ENCODE results near the gene CD300LG. TPM values are rescaled to one million over a fixed set of nuclear protein-coding genes. Genes with fewer than 3 reads are reported as not detected.
A peak's percentile ranks its signal among the peaks of the same experiment; 100 is the strongest.

The CD300LG gene
- total and polyA plus RNA-seq, 2 donors from 2014 or later = 1.2 to 3.1 TPM

DNA sequence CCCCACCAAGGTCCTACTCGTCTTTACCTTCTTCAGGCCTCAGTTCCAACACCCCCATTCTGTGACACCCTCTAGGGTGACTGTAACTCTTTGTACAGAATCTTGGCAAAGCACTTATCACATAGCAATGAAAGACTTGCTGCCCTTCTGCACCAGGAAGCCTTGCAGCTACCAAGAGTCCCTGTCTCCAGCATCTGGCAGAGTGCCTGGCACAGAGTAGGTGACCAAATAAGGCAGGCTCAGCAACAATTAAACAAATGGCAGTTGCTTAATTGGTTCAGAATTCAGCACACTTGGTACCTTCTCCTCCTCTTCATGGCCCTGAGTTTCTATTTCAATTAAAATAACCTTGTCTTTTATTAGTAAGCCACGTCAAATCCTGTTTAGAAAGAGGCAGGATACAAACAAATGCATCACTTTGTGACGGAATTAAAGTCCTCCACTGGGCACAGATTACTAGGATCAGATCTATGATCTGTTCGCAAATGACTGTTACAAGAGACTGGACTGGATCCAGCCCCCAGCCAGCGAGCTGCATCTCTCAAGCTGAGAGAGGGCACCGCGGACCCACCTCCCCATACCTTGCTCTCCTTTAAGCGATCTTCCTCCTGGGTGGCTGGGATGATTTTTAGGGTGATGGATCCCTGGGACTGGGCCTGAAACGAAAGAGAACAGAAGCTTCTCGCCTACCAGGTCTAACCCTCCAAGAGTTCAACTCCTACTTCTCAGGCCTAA is 23.5 kb upstream of the CD300LG start:
- intact Hi-C loops (cut with DNase I) = no loop called here
- Histone ChIP-seq H3K4me1 (ENCODE audit: control insufficient read depth in 2 of 3, insufficient read depth in 2 of 3, low read depth in 1 of 3, low read length in 3 of 3) (no peaks in the 10 kb centered on the region), H3K4me3 (ENCODE audit: low read length in 3 of 3) (no peak overlapping the region), H3K27ac (ENCODE audit: low read depth in 2 of 2, low read length in 2 of 2) (peak overlapping the region in 1 of 2 donors; percentile 65), H3K9ac (ENCODE audit: low read length in 3 of 3) (no peak overlapping the region), H3K27me3 (ENCODE audit: control insufficient read depth, insufficient read depth, low read length) (no peaks in the 10 kb centered on the region), H3K9me3 (ENCODE audit: control insufficient read depth in 2 of 3, insufficient read depth in 1 of 3, low read length in 3 of 3) (no peaks in the 10 kb centered on the region), H3K36me3 (ENCODE audit: control insufficient read depth in 2 of 3, insufficient read depth in 3 of 3, low read length in 3 of 3) (no peaks in the 10 kb centered on the region)
- no peak for FAIRE-seq
- no peak for DNase-seq
- TF ChIP-seq, protein P1, sequence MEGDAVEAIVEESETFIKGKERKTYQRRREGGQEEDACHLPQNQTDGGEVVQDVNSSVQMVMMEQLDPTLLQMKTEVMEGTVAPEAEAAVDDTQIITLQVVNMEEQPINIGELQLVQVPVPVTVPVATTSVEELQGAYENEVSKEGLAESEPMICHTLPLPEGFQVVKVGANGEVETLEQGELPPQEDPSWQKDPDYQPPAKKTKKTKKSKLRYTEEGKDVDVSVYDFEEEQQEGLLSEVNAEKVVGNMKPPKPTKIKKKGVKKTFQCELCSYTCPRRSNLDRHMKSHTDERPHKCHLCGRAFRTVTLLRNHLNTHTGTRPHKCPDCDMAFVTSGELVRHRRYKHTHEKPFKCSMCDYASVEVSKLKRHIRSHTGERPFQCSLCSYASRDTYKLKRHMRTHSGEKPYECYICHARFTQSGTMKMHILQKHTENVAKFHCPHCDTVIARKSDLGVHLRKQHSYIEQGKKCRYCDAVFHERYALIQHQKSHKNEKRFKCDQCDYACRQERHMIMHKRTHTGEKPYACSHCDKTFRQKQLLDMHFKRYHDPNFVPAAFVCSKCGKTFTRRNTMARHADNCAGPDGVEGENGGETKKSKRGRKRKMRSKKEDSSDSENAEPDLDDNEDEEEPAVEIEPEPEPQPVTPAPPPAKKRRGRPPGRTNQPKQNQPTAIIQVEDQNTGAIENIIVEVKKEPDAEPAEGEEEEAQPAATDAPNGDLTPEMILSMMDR (IDR thresholded peaks at IDR 0.05; ENCODE audit: borderline replicate concordance, extremely low read depth, insufficient read depth) = no peak

GRCh38 chr17:43825567-43825966 is 21.4 kb upstream of the CD300LG start:
- no peak overlapping the region for H3K27ac ChIP-seq (ENCODE audit: low read depth in 2 of 2, low read length in 2 of 2)
- no peak for FAIRE-seq
- intact Hi-C loops (cut with DNase I) = no loop called here
- no peak for DNase-seq
- TF ChIP-seq, protein P1 (IDR thresholded peaks at IDR 0.05; ENCODE audit: borderline replicate concordance, extremely low read depth, insufficient read depth) = no peak
- no peaks in the 10 kb centered on the region for H3K27me3 ChIP-seq (ENCODE audit: control insufficient read depth, insufficient read depth, low read length)
- no peaks in the 10 kb centered on the region for H3K9me3 ChIP-seq (ENCODE audit: control insufficient read depth in 2 of 3, insufficient read depth in 1 of 3, low read length in 3 of 3)
- H3K4me1 ChIP-seq (ENCODE audit: control insufficient read depth in 2 of 3, insufficient read depth in 2 of 3, low read depth in 1 of 3, low read length in 3 of 3) = no peaks in the 10 kb centered on the region
- no peak overlapping the region for H3K9ac ChIP-seq (ENCODE audit: low read length in 3 of 3)
- H3K36me3 ChIP-seq (ENCODE audit: control insufficient read depth in 2 of 3, insufficient read depth in 3 of 3, low read length in 3 of 3) = no peaks in the 10 kb centered on the region
- no peak overlapping the region for H3K4me3 ChIP-seq (ENCODE audit: low read length in 3 of 3)

DNA sequence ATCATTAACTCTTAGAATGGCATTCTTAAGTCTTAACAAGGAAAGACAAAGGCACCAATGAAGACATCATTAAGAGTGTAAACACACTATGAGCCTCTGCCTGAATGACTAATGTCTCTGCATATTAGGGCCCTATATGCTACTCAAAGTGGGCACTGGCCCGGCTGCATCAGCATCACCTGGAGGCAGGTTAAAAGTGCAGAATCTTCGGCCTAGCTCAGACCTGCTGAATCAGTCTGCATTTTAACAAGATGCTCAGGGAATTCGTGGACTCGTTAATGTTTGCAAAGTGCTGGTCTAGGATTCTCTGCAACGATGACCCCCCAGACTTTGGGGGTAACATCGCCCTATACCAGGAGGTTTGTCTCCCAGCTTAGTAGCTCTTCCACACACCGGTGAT is 20.8 kb upstream of the CD300LG start:
- intact Hi-C loops (cut with DNase I) = no loop called here
- no peak for FAIRE-seq
- no peak overlapping the region for H3K9ac ChIP-seq (ENCODE audit: low read length in 3 of 3)
- H3K27ac ChIP-seq (ENCODE audit: low read depth in 2 of 2, low read length in 2 of 2) = no peak overlapping the region
- no peaks in the 10 kb centered on the region for H3K27me3 ChIP-seq (ENCODE audit: control insufficient read depth, insufficient read depth, low read length)
- DNase-seq = no peak
- H3K4me1 ChIP-seq (ENCODE audit: control insufficient read depth in 2 of 3, insufficient read depth in 2 of 3, low read depth in 1 of 3, low read length in 3 of 3) = no peaks in the 10 kb centered on the region
- no peaks in the 10 kb centered on the region for H3K9me3 ChIP-seq (ENCODE audit: control insufficient read depth in 2 of 3, insufficient read depth in 1 of 3, low read length in 3 of 3)
- H3K4me3 ChIP-seq (ENCODE audit: low read length in 3 of 3) = no peak overlapping the region
- TF ChIP-seq, protein P1 (IDR thresholded peaks at IDR 0.05; ENCODE audit: borderline replicate concordance, extremely low read depth, insufficient read depth) = no peak
- H3K36me3 ChIP-seq (ENCODE audit: control insufficient read depth in 2 of 3, insufficient read depth in 3 of 3, low read length in 3 of 3) = no peaks in the 10 kb centered on the region
